ENCODE results near the gene CD28.
A peak's percentile ranks its signal among the peaks of the same experiment; 100 is the strongest.

The CD28 gene
- total RNA-seq: 347 to 352 reads per million in 2 donors

- peak; percentile 61 to 99 (median 88) for DNase-seq
Observed at GRCh38 chr2:203706403-203706802, at the start of gene CD28. TSS of gene CD28 (plus strand) at chr2:203706639. CDS start at chr2:203706697, 58 bp downstream.

- no peak for DNase-seq
Observed at GRCh38 chr2:203659331-203660049, 46.9 kb upstream of the CD28 start.

DNA sequence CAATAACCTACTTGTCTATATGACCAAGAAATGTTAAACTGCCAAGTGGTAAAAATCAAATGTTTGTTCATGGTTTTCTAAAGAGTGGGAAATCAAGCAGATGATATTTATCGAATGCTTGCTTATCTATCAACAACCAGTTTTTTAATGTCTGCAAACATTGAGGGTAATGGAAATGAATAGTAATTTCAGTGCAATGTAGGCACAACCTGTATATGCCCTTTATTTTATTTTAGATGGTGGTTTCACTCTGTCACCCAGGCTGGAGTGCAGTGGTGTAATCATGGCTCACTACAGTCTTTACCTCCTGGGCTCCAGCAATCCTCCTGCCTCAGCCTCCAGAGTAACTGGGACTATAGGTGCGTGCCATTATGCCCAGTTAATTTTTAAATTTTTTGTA is 46.0 kb upstream of the CD28 start:
- DNase-seq: no peak

- DNase-seq: no peak
Observed at GRCh38 chr2:203661279-203661908, 45.0 kb upstream of the CD28 start.

DNA sequence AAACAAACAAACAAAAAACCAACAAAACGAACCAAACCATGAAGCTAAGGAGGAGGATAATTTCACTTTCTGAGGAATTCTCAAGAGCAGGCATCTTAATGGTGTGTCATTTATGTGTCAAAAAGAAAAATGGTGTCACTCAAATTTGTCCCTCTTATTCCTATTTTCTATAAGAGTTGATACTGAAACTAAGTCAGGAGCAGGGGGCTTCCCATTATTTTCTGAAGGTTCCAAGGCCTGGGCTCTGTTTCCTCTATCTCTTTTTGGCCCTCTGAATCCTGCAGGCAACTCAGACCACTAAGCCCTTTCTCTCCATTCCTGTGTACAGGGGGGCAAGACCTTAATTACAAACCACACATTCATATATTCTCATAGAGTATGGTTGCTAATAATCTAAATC is 44.0 kb upstream of the CD28 start:
- DNase-seq: no peak

- no peak for DNase-seq
Observed at GRCh38 chr2:203662951-203663350, 43.5 kb upstream of the CD28 start.

GRCh38 chr2:203664029-203664755 is 42.2 kb upstream of the CD28 start:
- no peak for DNase-seq

DNA sequence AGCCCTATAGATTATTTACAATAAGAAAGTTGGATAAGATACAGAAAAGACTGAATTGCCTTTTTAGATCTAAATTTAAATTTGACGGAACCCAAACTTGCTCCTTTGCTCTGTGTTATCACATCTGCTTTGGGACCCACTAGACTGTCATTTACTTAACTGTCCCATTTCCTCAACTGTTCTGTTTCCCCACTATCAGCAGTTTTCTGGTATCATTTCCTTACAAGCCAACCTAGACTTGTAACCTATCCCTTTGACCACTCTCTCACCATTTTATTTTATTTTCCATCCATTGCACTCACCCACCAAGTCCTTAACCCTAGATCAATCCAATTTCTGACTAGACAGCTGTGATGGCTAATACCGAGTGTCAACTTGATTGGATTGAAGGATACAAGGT is 38.6 kb upstream of the CD28 start:
- DNase-seq: no peak

DNA sequence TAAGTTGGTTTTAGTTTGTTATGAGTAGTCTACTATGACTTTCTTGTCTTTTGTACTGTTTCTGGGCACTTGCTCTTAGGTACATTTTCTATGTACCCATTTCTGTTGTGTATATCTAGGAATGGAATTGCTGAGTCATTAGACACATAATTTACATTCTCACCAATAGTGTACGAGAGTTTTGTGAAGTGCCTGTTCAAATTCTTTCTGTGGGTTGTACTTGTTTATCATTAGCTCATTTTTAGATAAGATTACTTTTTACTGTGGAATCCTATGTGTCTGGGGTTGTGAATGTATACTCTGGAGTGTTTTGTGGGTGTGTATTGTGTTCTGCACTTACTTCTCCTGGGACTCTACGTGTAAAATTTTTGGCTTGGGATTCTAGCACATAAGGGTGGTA is 36.6 kb upstream of the CD28 start:
- DNase-seq: peak in 1 of 5 experiments; percentile 16

- DNase-seq: no peak
Observed at GRCh38 chr2:203670939-203671338, 35.5 kb upstream of the CD28 start.

- no peak for DNase-seq
Observed at GRCh38 chr2:203671876-203672275, 34.6 kb upstream of the CD28 start.

DNA sequence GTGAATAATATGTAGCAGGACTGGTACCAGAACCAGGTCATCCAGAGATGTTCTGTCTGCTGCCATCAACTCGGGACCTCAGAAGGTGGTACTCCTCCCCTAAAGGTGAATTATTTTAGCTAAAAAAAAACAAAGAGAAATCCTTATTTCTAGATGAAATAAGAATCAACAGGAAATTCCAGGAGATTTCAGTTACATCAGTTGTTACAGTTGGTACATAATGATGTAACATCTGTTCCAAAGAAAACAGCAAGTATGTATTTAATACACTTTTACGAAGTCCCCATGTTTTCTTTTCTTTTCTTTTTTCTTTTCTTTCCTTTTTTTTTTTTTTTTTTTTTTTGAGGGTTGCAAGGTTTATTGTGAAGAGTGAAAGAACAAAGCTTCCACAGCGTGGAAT is 33.6 kb upstream of the CD28 start:
- DNase-seq: no peak

DNA sequence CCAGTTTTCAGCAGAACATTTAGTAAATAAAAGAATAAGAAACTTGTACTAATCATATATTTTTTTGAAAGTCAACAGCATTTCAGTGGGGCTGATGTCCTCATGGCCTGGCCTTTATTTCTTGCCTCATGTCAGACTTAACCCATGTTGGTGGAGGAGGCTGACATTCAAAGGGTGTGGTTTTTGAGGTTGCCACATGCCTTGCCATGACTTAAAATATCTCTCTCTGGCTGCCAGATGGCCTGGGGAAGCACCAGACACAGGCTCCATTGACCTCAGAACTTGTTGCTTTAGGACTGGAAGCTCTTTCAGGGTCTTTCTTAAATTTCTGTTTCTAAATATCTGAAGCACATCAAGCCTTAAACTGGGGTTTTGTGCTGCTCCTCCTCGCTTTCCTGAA is 32.5 kb upstream of the CD28 start:
- peak in 2 of 5 experiments; percentile 13 to 84 for DNase-seq

- no peak for DNase-seq
Observed at GRCh38 chr2:203675086-203675485, 31.4 kb upstream of the CD28 start.

GRCh38 chr2:203678971-203679370 is 27.5 kb upstream of the CD28 start:
- DNase-seq: no peak

DNA sequence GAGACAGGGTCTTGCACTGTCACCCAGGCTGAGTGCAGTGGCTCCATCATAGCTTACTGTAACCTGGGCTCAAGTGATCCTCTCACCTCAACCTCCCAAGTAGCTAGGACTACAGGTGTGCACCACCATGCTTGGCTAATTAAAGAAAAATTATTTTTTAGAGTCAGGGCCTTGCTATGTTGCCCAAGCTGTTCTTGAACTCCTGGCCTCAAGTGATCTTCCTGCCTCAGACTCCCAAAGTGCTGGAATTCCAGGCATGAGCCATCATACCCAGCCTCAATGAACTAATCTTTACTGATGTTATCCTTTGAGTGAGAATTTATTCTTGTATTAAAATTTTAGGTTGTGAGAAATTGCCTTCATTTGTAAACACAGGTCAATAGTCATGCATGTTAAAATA is 27.0 kb upstream of the CD28 start:
- DNase-seq: no peak

DNA sequence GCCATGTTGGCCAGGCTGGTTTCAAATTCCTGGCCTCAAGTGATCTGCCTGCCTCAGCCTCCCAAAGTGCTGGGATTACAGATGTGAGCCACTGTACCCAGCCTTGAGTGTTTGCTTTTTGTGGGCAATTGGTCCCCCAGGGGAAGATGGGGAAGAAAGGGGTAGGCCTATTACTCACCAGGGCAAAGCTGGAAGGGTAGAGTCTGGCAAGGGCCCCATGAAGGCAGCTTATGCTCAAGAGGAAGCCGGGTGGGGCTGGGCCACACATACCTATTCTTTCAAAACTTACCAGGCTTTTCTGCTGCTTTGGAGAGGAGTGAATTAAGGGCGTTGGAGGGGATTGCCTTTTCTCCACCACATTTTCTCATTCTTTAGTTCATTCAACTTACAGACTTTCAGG is 24.5 kb upstream of the CD28 start:
- DNase-seq: no peak

GRCh38 chr2:203682688-203683130 is 23.7 kb upstream of the CD28 start:
- DNase-seq: no peak

GRCh38 chr2:203683421-203683820 is 23.0 kb upstream of the CD28 start:
- no peak for DNase-seq

- no peak for DNase-seq
Observed at GRCh38 chr2:203683932-203684556, 22.4 kb upstream of the CD28 start.

DNA sequence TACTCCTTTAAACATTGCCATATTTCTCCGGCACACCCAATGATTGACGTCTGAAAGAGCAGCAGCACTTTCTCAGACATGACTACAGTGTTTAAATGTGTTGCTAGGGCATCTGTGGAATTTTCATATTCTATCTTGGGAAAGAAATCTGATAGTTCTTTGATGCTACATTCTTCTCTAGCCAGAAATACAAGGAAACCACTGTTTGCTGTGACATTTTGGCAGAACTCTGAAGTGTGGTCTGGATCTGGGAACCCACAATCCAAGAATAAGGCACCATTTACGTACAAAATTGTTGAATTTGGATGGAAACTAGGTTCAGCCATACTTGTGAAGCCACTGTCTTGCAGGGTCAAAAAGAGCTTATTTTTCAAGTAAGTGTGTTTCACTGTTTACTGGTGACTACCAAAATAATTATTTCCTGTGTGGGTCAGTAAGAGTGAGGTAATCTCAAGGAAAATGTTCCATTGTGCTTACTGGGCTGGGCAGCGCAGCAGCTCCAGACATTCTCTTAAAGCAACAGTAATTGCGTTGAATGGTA is 21.3 kb upstream of the CD28 start:
- no peak for DNase-seq

GRCh38 chr2:203685789-203686420 is 20.5 kb upstream of the CD28 start:
- DNase-seq: no peak

- no peak for DNase-seq
Observed at GRCh38 chr2:203687165-203687564, 19.3 kb upstream of the CD28 start.

Measured in T-helper 2 cell (primary cell).